ENCODE results near the gene LCTL. TPM values are rescaled to one million over a fixed set of nuclear protein-coding genes. Genes with fewer than 3 reads are reported as not detected.

Gene LCTL
- polyA plus RNA-seq, 1 of the 3 experiments (the other 2 are of a cell fraction) = 1.9 TPM

DNA sequence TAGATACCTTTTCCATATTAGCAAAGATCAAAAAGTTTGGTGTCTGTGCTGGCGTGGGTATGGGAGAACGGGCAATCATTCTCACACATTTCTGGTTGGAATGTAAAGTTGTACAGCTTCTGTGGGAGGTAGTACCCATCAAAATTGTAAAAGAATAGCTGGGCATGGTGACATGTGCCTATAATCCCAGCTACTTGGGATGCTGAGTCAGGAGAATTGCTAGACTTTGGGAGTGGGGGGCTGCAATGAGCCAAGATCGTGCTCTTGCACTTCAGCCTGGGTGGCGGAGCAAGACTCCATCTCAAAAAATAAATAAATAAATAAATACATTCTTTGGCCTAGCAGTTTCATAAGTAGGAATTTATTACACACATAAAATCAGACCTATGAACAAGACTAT is 22.9 kb downstream of the LCTL start:
- no peaks in the 10 kb centered on the region for H3K27me3 ChIP-seq (ENCODE audit: insufficient read depth)
- H3K4me1 ChIP-seq (ENCODE audit: control insufficient read depth in 1 of 2, insufficient read depth in 2 of 2, low read depth in 1 of 2, low read length in 1 of 2) = no peaks in the 10 kb centered on the region
- H3K36me3 ChIP-seq (replicated peaks in 1 of 2; ENCODE audit: control insufficient read depth in 1 of 2, insufficient read depth in 2 of 2, low read length in 1 of 2) = peaks cover 9 to 44% of the 10 kb centered on the region in 2 experiments
- H3K27ac ChIP-seq (ENCODE audit: low read depth in 2 of 2, low read length in 1 of 2) = no peak overlapping the region
- no peak overlapping the region for H2AFZ ChIP-seq (ENCODE audit: low read depth)
- no peak overlapping the region for H3K4me2 ChIP-seq
- TF ChIP-seq MEF2A (IDR thresholded peaks at IDR 0.05; ENCODE audit: borderline replicate concordance, low read depth) (no peak), USF2 (IDR thresholded peaks at IDR 0.05; ENCODE audit: borderline replicate concordance, low read depth, low read length) (no peak), MAX (IDR thresholded peaks at IDR 0.05; ENCODE audit: low read depth) (no peak), RFX5 (IDR thresholded peaks at IDR 0.05; ENCODE audit: low read length) (no peak), SMC3 (IDR thresholded peaks at IDR 0.05; ENCODE audit: low read depth, low read length) (no peak), MXI1 (IDR thresholded peaks at IDR 0.05; ENCODE audit: low read depth, low read length) (no peak), EZH2phosphoT487 (IDR thresholded peaks at IDR 0.05; ENCODE audit: borderline replicate concordance, low read depth) (no peak), FOXM1 (IDR thresholded peaks at IDR 0.05; ENCODE audit: low read depth) (no peak), NFIC (IDR thresholded peaks at IDR 0.05; ENCODE audit: borderline replicate concordance) (no peak), FOSL2 (IDR thresholded peaks at IDR 0.05; ENCODE audit: borderline replicate concordance, low read depth) (no peak), NRF1 (IDR thresholded peaks at IDR 0.05; ENCODE audit: low read depth, low read length) (no peak), REST (IDR thresholded peaks at IDR 0.05; ENCODE audit: low read depth, low read length) (no peak)
- TF ChIP-seq, protein P1, sequence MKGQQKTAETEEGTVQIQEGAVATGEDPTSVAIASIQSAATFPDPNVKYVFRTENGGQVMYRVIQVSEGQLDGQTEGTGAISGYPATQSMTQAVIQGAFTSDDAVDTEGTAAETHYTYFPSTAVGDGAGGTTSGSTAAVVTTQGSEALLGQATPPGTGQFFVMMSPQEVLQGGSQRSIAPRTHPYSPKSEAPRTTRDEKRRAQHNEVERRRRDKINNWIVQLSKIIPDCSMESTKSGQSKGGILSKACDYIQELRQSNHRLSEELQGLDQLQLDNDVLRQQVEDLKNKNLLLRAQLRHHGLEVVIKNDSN (IDR thresholded peaks at IDR 0.05; ENCODE audit: borderline replicate concordance, low read depth) = no peak
- TF ChIP-seq, protein P2, sequence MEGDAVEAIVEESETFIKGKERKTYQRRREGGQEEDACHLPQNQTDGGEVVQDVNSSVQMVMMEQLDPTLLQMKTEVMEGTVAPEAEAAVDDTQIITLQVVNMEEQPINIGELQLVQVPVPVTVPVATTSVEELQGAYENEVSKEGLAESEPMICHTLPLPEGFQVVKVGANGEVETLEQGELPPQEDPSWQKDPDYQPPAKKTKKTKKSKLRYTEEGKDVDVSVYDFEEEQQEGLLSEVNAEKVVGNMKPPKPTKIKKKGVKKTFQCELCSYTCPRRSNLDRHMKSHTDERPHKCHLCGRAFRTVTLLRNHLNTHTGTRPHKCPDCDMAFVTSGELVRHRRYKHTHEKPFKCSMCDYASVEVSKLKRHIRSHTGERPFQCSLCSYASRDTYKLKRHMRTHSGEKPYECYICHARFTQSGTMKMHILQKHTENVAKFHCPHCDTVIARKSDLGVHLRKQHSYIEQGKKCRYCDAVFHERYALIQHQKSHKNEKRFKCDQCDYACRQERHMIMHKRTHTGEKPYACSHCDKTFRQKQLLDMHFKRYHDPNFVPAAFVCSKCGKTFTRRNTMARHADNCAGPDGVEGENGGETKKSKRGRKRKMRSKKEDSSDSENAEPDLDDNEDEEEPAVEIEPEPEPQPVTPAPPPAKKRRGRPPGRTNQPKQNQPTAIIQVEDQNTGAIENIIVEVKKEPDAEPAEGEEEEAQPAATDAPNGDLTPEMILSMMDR (IDR thresholded peaks at IDR 0.05) = no peak
- H3F3A ChIP-seq (replicated peaks; ENCODE audit: insufficient read depth) = no peaks in the 10 kb centered on the region
- H3K4me3 ChIP-seq (ENCODE audit: low read depth in 2 of 2, low read length in 1 of 2) = no peak overlapping the region
- H3K9ac ChIP-seq = no peak overlapping the region
- no peak for DNase-seq
- no peaks in the 10 kb centered on the region for H3K9me3 ChIP-seq
- H3K79me2 ChIP-seq (ENCODE audit: insufficient read depth) = no peaks in the 10 kb centered on the region
- POLR2A ChIA-PET = no interaction called here
- CTCF ChIA-PET = interaction anchor here (1.5 kb wide), 1 partner anchor 19 kb away, joined by 3 read pairs; no protein-coding TSS in a partner anchor
- no peaks in the 10 kb centered on the region for H4K20me1 ChIP-seq (ENCODE audit: insufficient read depth)
- no peaks in the 10 kb centered on the region for H3K9me2 ChIP-seq
- 100% methylated on average over 4 of the region's 4 CpGs for WGBS (ENCODE audit: low lambda C conversion rate)
